Neural progenitor cell (in vitro differentiated cells): ENCODE data around the gene CCDC73. TPM values are rescaled to one million over a fixed set of nuclear protein-coding genes. Genes with fewer than 3 reads are reported as not detected.

Experiments
- DNase-seq: peaks from one replicate; pipeline ENCODE4 v3.0.0-alpha.2; 2016; ENCODE audit warnings: low spot score
- H2AFZ ChIP-seq: fragments of 200-600 bp; sonication (generic); replicated peaks from 2 replicates; pipeline ENCODE4 v1.6.1; 2016; ENCODE audit warnings: antibody characterized with exemption
- H3F3A ChIP-seq: fragments of 200-600 bp; sonication (generic); 2 replicates; pipeline ENCODE4 v1.6.1; 2016; ENCODE audit warnings: antibody characterized with exemption, low read depth
- H3K27ac ChIP-seq: fragments of 200-600 bp; sonication (generic); 2 replicates; pipeline ENCODE4 v1.5.1; 2016; ENCODE audit warnings: mild to moderate bottlenecking
- H3K27me3 ChIP-seq: fragments of 200-600 bp; sonication (generic); 2 replicates; pipeline ENCODE4 v1.6.1; 2016; ENCODE audit warnings: mild to moderate bottlenecking, moderate library complexity
- H3K36me3 ChIP-seq: fragments of 200-600 bp; sonication (generic); 2 replicates; pipeline ENCODE4 v1.5.1; 2016
- H3K4me1 ChIP-seq: fragments of 200-600 bp; sonication (generic); 2 replicates; pipeline ENCODE4 v1.6.1; 2016; ENCODE audit warnings: mixed run types
- H3K4me2 ChIP-seq: fragments of 200-600 bp; sonication (generic); 2 replicates; pipeline ENCODE4 v1.6.1; 2016
- H3K4me3 ChIP-seq: fragments of 200-600 bp; sonication (generic); 2 replicates; pipeline ENCODE4 v1.5.1; 2016
- H3K79me2 ChIP-seq: fragments of 200-600 bp; sonication (generic); 2 replicates; pipeline ENCODE4 v1.6.1; 2016; ENCODE audit warnings: low read depth
- H3K9ac ChIP-seq: fragments of 200-600 bp; sonication (generic); 2 replicates; pipeline ENCODE4 v1.6.1; 2016
- H3K9me3 ChIP-seq: fragments of 200-600 bp; sonication (generic); 2 replicates; pipeline ENCODE4 v1.5.1; 2016; ENCODE audit warnings: low read depth
- H4K20me1 ChIP-seq: fragments of 200-600 bp; sonication (generic); 2 replicates; pipeline ENCODE4 v1.6.1; 2016; ENCODE audit warnings: low read depth
- H3K27ac Mint-ChIP-seq: 3 replicates; pipeline ENCODE4 v1.8.0; 2021; ENCODE audit warnings: mixed read lengths
- H3K27me3 Mint-ChIP-seq: 2 replicates; pipeline ENCODE4 v1.8.0; 2022; ENCODE audit warnings: low read depth, mild to moderate bottlenecking, inconsistent platforms, moderate library complexity, mixed read lengths; ENCODE audit not compliant: insufficient read depth
- H3K36me3 Mint-ChIP-seq: 3 replicates; pipeline ENCODE4 v1.8.0; 2021; ENCODE audit warnings: mixed read lengths
- H3K4me1 Mint-ChIP-seq: 3 replicates; pipeline ENCODE4 v1.8.0; 2021; ENCODE audit warnings: mixed read lengths
- H3K4me3 Mint-ChIP-seq: 3 replicates; pipeline ENCODE4 v1.8.0; 2021; ENCODE audit warnings: mild to moderate bottlenecking, moderate library complexity, mixed read lengths
- H3K9me3 Mint-ChIP-seq: 3 replicates; pipeline ENCODE4 v1.8.0; 2020; ENCODE audit warnings: mixed read lengths
- CTCF ChIP-seq: fragments of 200-600 bp; sonication (generic); IDR thresholded peaks from 2 replicates; pipeline ENCODE4 v1.5.1; 2017; ENCODE audit warnings: antibody characterized with exemption, mild to moderate bottlenecking
- EZH2 ChIP-seq: fragments of 200-600 bp; sonication (generic); IDR thresholded peaks from 2 replicates; pipeline ENCODE4 v1.6.1; 2017; ENCODE audit warnings: antibody characterized with exemption, mild to moderate bottlenecking, moderate library complexity
- EZH2phosphoT487 ChIP-seq: fragments of 200-600 bp; sonication (generic); IDR thresholded peaks from 2 replicates; pipeline ENCODE4 v1.6.1; 2017; ENCODE audit warnings: antibody characterized with exemption
- total RNA-seq: library from RNA; depleted of rRNA; stranded (reverse); fragments of >200 nt; gene quantifications from 2 replicates; pipeline ENCODE4 v1.2.3, GENCODE V29; 2015; ENCODE audit warnings: low replicate concordance

The CCDC73 gene
- total RNA-seq, 1 donor from 2014 or later, result not detected

GRCh38 chr11:32839308-32839707 lies 44.8 kb upstream of the CCDC73 start:
- DNase-seq, result no peak
- Histone ChIP-seq H3K36me3 (no peaks in the 10 kb centered on the region), H3K27ac (no peak overlapping the region), H3K79me2 (no peaks in the 10 kb centered on the region), H3K9me3 (no peaks in the 10 kb centered on the region), H3K4me2 (no peak overlapping the region), H3K27me3 (no peaks in the 10 kb centered on the region), H2AFZ (no peak overlapping the region), H3K4me1 (peaks cover 7% of the 10 kb centered on the region), H3K9ac (no peak overlapping the region), H4K20me1 (no peaks in the 10 kb centered on the region), H3F3A (no peaks in the 10 kb centered on the region), H3K4me3 (no peak overlapping the region)
- H3K27ac Mint-ChIP-seq, result no peak overlapping the region
- no peaks in the 10 kb centered on the region for H3K4me1 Mint-ChIP-seq
- no peaks in the 10 kb centered on the region for H3K27me3 Mint-ChIP-seq
- no peak overlapping the region for H3K4me3 Mint-ChIP-seq
- H3K36me3 Mint-ChIP-seq, result no peaks in the 10 kb centered on the region
- no peaks in the 10 kb centered on the region for H3K9me3 Mint-ChIP-seq
- no peak for TF ChIP-seq CTCF
- no peak for TF ChIP-seq EZH2
- TF ChIP-seq EZH2phosphoT487, result no peak

- Histone ChIP-seq H4K20me1 (no peaks in the 10 kb centered on the region), H3K9me3 (no peaks in the 10 kb centered on the region), H3K27me3 (no peaks in the 10 kb centered on the region), H3K36me3 (no peaks in the 10 kb centered on the region), H3K27ac (no peak overlapping the region), H3F3A (no peaks in the 10 kb centered on the region), H3K79me2 (no peaks in the 10 kb centered on the region), H3K9ac (no peak overlapping the region), H3K4me1 (peaks cover 7% of the 10 kb centered on the region), H2AFZ (no peak overlapping the region), H3K4me3 (no peak overlapping the region), H3K4me2 (no peak overlapping the region)
- Mint-ChIP-seq H3K27ac (no peak overlapping the region), H3K27me3 (peaks cover 5% of the 10 kb centered on the region), H3K4me3 (no peak overlapping the region), H3K36me3 (no peaks in the 10 kb centered on the region), H3K9me3 (no peaks in the 10 kb centered on the region), H3K4me1 (no peaks in the 10 kb centered on the region)
- no peak for TF ChIP-seq CTCF
- no peak for TF ChIP-seq EZH2phosphoT487
- no peak for TF ChIP-seq EZH2
- peak; percentile 26 for DNase-seq
Measured at GRCh38 chr11:32838505-32839274, 44.2 kb upstream of the CCDC73 start.

- no peak overlapping the region for H3K27ac Mint-ChIP-seq
Measured at GRCh38 chr11:32836946-32837345, 42.5 kb upstream of the CCDC73 start.

More at GRCh38 chr11:32836946-32837345, 42.5 kb upstream of the CCDC73 start:
- H3K4me3 ChIP-seq, result no peak overlapping the region
- H3K4me2 ChIP-seq, result no peak overlapping the region
- H3K36me3 Mint-ChIP-seq, result no peaks in the 10 kb centered on the region
- no peaks in the 10 kb centered on the region for H3F3A ChIP-seq
- no peaks in the 10 kb centered on the region for H3K9me3 ChIP-seq
- H4K20me1 ChIP-seq, result no peaks in the 10 kb centered on the region
- H3K27me3 Mint-ChIP-seq, result peaks cover 8% of the 10 kb centered on the region
- H3K4me1 ChIP-seq, result peaks cover 7% of the 10 kb centered on the region
- H3K36me3 ChIP-seq, result no peaks in the 10 kb centered on the region
- no peak overlapping the region for H3K27ac ChIP-seq
- no peaks in the 10 kb centered on the region for H3K4me1 Mint-ChIP-seq
- TF ChIP-seq CTCF (no peak), EZH2 (no peak), EZH2phosphoT487 (no peak)
- H3K27me3 ChIP-seq, result peaks cover 10% of the 10 kb centered on the region
- H3K4me3 Mint-ChIP-seq, result no peak overlapping the region
- no peak overlapping the region for H3K9ac ChIP-seq
- no peaks in the 10 kb centered on the region for H3K79me2 ChIP-seq
- no peak overlapping the region for H2AFZ ChIP-seq
- DNase-seq, result no peak
- no peaks in the 10 kb centered on the region for H3K9me3 Mint-ChIP-seq
